HS-5 (cell line): ENCODE measurements around the gene KDM1A.
"Not testable (repeated sequence)": the region's sequence is repeated elsewhere in the genome, so short reads cannot be mapped to it uniquely, and the experiment has no call there.

Source experiments
- DNase-seq: peaks from one replicate; pipeline ENCODE4 v3.0.0-alpha.2; 2012; ENCODE audit warnings: low read depth

KDM1A gene

DNA sequence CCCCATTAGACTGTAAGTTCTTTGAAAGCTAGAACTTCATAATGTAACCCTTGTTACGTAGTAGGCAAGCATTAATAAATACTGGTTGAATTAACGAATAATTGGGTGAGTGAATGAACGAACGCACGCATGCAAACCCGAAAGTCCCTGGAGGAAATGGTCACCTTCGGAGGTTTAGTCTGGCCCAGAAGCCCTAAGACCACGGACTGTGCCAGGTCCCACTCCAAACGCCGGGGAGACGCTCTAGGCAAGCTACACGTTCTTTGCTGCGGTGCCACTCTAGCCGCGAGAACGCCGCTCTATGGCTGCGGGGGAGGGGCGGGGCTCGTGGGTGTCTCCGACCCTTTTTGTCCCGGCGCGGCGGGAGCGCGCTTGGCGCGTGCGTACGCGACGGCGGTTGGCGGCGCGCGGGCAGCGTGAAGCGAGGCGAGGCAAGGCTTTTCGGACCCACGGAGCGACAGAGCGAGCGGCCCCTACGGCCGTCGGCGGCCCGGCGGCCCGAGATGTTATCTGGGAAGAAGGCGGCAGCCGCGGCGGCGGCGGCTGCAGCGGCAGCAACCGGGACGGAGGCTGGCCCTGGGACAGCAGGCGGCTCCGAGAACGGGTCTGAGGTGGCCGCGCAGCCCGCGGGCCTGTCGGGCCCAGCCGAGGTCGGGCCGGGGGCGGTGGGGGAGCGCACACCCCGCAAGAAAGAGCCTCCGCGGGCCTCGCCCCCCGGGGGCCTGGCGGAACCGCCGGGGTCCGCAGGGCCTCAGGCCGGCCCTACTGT lies at the start of gene KDM1A:
Gene KDM1A, plus strand, starts transcription at position 375 of the 769 bp plus-strand sequence. Its CDS starts 129 bp downstream, at position 504.
- DNase-seq = peak; percentile 86

DNA sequence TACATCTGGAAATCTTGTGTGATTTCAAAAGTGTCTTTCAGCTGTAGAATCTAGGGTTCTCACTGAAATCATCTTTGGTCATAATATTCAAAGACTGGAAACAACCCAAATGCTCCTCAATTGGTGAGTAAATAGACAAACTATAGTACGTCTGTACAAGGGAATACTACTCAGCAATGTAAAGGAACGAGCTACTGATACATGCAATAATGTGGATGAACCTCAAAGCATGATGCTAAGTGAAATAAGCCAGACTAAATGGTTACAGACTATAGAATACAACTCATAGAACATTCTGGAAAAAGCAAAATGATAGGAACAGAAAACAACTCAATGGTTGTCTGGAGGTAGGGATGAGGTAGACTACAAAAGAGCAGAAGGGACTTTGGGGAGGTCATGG lies 49.2 kb upstream of the KDM1A start:
- no peak for DNase-seq

DNA sequence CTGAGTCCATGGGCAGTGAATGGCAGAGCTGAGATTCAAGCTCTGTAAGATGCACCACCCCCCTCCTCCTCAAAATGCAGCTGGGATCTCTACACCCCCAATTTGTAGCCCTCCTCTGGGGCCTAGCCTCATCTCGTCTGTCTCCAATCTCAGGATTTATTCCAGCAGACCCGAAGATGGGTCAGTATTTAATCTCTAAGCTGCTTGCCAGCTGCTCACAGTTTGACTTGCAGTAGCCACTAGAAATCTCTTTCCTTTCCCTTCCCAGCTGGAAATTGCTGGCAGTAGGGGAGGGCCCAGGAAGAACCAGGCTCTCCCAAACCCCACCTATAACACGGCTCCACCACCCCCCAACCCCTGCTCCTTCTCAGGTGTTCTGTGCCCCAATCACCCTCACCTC lies 48.1 kb upstream of the KDM1A start:
- DNase-seq = no peak

DNA sequence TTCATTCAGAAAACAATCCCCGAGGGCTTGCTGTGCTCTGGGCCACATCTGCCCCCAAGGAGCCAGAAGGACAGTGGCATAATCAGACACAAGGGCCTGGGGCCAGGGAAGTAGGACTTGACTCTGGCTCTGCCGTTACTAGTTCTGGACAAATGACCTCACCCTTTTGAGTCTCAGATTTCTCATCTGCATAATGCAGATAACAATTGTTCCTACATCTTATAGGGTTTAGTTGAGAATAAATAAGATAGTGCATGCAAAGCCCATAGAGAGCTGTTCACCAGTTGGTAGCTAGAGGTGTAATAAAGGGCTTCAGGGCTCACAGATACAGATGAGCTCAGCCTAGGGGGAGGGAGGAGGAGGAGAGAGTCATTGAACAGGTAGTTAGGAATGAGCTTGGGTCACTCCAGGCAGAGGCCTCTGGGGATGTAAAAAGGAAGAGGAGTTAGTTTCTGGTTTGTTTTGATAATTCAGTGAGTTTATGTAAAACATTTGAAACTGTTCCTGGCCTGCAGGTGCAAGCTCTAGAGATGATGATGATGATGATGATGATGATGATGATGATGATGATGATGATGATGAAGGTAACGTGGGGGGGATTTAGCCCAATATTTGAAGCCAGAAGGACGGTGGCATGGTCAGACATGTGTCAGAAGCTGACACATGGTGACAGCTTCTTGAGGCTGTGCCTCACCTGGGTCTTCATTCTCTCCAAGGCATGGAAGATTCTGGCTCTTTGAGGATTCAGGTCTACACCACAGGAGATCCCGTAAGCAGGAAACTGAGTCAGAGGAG lies 47.5 kb upstream of the KDM1A start:
- DNase-seq = no peak

DNA sequence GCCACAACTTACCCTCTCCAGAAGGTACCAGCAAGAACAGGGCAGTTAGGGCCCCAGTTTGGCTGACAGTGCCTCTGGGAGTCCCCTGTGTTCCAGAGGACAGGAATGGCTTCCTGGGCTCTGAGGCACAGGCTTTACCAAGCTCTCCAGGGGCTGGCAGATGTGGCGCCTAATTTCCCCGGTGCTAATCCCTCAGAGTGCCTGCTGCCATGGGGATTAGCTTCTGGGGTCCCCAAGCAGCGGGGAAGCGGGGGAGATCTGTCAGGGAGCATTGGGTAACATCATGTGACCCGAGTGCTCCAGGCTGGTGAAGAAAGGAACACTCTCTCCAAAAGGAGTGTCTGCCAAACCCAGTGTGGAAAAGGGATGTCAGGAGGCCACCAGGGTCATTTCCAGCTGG lies 46.5 kb upstream of the KDM1A start, which contains the start of gene LACTBL1:
Gene LACTBL1, minus strand, starts transcription at position 107 of the 400 bp plus-strand sequence. CDS start 550 bp downstream, outside the sequence.
- no peak for DNase-seq

DNA sequence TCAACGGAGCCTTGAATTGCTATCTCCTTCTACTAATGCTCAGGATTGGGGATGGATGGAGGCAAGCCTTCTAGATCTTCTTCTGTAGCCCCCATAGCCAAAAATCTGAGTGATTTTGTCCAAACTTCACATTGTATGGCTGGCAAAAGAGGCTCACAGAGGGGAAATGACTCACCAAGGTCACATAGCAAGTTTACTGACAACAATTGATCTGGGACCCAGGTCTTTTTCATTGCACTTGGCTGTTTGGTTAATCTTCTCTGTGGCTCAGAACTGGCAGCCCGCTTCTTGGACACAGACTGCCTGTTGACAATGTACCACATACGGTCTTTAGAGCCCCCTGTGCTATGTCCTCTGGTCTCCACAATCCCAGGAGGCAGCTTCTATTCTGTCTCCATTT lies 43.6 kb upstream of the KDM1A start:
- DNase-seq = no peak

DNA sequence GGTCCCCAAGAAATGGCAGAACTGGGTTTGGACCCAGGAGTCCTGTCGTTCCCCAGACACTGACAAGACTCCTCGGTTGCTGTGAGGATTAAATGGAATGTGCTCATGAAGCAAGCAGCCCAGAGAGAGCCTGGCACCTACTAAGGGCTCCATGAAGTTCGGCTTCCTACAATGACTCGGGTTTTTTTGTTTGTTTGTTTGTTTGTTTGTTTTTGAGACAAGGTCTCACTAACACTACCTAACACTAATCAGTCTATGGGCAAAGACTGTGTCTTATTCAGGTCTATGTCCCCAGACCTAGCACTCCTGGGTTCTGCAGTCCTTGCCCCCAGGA lies 43.2 kb upstream of the KDM1A start:
- no peak for DNase-seq

DNA sequence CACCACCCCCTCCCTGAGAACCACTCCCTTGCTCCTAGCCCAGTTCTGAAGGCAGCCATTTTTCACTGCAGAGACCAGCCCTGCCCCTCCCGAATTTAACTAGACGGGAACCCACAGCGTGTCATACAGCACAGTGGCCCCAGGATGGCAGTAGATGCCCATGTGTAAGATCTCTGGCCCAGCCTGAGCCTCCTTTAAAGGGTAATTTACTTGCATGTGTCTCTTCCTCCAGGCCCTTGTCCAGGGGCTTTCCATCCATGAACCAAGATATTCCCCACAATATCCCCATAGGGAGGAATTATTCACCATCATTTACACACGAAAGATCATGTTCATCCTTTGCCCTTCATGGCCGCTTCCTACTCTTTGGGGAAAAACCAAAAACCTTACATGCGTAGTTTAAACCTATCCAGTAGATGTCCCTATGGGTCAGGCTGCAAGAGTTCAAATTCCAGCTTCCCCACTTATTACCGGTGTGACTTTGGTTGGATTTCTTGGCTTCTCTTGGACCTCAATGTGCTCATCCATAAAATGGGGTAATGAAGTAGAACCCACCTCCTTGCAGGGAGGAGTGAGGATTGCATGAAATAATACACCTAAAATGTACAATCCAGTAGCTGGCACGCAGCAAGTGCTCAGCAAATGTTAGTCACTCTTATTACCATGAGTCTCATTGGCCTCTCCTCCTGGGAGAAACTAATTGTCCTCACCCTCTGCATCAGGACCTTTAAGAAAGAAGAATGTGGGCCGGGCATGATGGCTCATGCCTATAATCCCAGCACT lies 42.6 kb upstream of the KDM1A start:
- DNase-seq = peak; percentile 69

DNA sequence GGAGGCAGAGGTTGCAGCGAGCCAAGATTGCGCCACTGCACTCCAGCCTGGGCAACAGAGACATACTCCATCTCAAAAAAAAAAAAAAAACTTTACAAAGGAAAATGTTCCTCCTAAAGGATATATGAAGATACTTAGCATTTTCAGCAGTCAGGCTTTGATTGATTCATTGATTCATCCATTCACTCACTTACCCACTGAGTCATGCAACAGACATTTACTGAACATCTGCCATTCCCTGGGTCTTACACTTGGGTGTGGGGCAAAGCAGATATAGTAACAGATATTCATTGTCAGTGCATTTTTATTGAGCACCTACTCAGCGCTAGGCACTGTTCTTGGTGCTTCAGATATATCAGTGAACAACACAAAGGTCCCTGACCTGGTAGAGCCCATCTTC lies 41.0 kb upstream of the KDM1A start:
- DNase-seq = peak; percentile 67

DNA sequence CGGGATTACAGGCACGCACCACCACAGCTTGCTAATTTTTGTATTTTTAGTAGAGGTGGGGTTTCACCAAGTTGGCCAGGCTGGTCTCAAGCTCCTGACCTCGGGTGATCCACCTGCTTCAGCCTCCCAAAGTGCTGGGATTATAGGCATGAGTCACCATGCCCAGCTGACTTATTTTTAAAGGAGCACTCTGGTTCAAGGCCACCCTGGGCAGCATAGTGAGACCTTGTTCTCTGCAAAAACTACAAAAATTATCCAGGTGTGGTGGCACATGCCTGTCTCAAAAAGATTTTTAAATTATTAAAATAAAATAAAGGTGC lies 38.8 kb upstream of the KDM1A start:
- DNase-seq = not testable (repeated sequence)

DNA sequence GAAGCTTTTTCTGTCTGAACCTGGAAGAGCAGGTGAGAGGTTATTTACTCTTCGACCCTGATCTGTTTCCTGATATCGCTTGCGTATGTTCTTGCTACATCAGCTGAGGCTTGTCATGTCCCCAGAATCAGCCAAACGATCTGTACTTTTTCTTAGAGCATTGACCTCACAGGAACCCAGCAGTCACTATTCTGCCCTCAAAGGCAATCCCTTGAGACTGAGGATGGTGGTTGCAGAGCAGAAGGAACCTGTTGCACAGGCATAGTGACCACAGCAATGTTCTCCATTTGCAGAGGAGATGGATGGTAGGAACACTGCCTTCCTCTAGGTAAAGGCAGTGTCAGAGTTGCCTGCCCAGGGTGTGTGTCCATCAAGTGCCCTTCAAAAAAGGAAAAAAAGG lies 35.3 kb upstream of the KDM1A start:
- no peak for DNase-seq

DNA sequence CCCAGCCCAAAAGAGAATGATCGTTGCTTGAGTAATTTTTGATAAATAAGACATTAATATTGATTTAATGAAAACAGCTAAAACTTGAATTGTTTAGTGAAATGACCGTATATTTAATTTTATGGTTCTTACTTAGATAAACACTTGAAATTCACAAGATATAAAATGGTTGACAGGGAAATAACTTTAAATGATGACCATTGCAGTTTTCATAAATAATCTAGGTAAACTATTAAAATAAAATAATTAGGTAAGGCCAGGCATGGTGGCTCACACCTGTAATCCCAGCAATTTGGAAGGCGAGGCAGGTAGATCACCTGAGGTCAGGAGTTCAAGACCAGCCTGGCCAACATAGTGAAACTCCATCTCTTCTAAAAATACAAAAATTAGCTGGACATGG lies 26.9 kb upstream of the KDM1A start:
- not testable (repeated sequence) for DNase-seq

DNA sequence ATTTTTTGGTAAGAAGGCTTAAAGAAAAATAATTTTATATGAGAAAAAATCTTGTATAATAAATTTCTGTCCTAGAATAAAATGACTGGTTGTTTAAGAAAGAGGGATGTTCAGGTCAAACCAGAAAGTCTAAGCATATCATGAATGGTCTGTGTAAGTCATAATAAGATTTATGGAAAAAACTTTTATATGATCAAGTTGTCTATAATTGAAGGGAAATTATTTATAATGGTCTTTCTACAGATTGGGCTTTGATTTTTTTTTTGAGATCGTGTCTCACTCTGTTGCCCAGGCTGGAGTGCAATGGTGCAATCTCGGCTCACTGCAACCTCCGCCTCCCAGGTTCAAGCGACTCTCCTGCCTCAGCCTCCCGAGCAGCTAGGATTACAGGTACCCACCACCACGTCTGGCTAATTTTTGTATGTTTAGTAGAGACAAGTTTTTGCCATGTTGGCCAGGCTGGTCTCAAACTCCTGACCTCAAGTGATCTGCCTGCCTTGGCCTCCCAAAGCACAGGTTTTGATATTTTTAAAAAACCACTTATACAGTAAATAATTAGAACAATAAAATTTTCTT lies 26.0 kb upstream of the KDM1A start:
- DNase-seq = not testable (repeated sequence)

DNA sequence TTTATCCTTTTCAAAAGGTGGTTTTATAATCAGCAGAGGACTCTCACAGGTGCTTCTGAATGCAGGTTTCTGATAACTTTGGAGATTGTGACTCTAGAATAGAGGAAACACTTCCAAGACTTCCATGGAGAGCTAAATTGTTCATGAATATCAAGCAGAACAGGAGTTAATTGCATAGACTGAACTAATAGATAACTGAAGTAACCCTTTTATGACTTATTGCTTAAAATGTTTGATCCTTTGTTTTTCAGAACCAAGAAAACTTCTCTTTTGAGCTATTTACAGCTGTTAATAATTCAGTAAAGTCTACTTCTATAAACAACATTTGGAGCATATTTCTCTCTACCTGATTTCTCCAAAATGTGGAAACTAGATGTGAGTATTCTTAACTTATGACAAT lies 23.5 kb upstream of the KDM1A start:
- DNase-seq = no peak

DNA sequence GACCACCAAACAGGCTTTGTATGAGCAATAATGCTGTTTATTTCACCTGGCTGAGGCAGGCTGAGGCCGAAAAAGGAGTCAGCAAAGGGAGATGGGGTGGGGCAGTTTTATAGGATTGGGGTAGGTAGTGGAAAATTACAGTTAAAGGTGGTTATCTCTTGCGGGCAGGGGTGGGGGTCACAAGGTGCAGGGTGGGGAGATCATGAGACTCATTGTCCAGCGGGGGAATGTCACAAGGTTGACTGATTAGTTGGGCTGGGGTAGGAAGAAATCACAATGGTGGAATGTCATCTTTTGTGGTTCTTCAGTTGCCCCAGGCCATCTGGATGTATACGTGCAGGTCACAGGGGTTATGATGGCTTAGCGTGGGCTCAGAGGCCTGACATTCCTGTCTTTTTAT lies 21.7 kb upstream of the KDM1A start:
- DNase-seq = not testable (repeated sequence)

DNA sequence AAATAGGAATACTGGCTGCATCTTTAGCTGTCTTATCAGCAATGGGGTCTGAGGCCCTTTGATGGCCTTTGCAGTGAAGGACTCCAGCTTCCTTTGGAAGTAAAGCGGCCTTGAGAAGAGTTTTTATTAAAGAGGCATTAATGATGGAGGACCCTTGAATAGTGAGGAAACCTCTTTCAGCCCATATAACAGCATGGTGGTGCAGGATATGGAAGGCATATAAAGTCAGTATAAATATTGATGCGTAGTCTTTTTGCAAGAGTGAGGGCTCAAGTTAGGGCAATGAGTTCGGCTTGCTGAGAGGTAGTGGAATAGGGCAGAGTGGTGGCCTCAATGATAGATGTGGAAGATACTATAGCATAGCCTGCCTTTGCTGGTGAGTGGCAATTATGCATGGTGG lies 19.1 kb upstream of the KDM1A start:
- DNase-seq = not testable (repeated sequence)

DNA sequence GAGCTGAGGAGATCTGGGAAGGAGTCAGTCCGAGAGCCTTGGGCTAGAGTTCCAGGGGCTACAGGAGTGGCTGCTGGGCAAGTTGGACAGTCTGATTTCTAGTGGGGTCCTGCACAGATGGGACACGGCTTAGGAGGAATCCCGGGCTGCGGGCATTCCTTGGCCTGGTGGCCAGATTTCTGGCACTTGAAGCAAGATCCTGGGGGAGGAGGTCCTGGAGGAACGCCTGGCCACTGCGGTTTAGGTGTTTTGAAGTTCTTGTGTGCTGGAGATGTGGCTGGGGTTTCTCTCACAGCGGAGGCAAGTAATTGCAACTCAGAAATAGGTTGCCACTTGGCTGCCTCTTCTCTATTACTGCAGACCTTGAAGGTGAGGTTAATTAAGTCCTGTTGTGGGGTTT lies 17.1 kb upstream of the KDM1A start:
- not testable (repeated sequence) for DNase-seq

DNA sequence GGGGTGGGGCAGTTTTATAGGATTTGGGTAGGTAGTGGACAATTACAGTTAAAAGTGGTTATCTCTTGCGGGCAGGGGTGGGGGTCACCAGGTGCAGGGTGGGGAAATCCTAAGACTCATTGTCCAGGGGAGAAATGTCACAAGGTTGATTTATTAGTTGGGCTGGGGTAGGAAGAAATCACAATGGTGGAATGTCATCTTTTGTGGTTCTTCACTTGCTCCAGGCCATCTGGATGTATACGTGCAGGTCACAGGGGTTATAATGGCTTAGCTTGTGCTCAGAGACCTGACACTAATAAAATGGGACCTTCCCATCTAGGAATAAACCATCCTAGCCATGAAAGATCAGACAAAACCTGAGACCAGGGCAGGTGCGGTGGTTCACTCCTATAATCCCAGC lies 15.2 kb upstream of the KDM1A start:
- no peak for DNase-seq

DNA sequence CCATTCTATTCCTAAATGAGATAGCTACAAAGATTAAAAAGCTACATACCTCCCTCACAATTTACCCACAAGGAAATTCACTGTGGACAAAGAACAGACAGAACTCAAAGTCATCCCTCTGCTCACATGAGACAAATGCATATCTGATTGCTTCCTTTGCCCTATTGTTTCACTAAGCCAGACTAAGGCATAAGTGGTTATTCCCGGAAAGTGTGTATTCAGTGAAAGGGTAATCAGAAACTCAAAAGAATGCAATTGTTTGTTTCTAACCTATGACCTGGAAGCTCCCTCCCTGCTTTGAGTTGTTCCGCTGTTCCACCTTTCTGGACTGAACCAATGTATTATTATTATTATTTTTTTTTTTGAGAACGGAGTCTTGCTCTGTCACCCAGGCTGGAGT lies 14.5 kb upstream of the KDM1A start:
- not testable (repeated sequence) for DNase-seq

DNA sequence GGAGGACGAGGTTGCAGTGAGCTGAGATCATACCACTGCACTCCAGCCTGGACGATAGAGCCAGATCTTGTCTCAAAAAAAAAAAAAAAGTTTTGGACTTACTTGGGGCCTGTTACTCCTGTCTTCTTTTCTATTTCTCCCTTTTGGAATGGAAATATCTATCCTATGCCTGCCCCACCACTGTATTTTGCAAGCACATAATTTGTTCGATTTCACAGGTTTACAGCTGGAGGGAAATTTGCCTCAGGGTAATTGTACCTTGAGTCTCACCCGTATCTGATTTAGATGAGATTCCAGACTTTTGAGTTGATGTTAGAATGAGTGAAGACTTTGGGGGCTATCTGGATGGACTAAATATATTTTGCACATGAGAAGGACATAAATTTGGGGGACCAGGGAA lies 12.2 kb upstream of the KDM1A start:
- no peak for DNase-seq

DNA sequence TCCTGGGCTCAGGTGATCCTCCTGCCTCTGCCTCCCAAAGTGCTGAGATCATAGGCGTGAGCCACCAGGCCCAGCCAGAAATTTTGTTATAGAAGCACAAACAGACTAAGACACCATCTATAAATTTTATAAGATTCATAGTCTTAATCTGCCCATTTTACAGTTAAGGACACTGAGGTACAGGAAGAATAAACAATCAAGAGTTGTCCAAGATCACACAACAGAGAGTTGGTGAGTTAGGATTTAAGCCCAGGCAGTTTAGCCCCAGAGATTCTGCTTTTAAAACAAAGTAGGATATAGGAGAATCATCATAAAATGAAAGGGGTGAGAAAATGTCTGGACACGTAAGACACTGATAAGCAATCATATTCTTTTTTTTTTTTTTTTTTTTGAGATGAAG lies 10.4 kb upstream of the KDM1A start:
- no peak for DNase-seq

DNA sequence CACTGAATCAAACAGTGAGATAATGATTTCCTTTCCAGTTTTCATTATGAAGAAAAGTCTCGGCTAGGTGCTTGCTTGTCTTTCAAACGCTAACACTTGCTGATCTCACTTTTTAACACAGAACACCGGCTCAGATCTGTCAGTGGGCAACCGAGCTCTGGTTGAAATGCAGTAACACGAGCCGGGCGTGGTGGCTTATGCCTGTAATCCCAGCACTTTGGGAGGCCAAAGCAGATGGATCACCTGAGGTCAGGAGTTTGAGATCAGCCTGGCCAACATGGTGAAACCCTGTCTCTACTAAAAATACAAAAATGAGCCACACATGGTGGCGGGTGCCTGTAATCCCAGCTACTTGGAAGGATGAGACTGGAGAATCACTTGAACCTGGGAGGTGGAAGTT lies 9.2 kb upstream of the KDM1A start:
- not testable (repeated sequence) for DNase-seq
